PC-3 (cell line): ENCODE data around the gene CRISP1.

Source experiments
- EZH2 ChIP-seq: fragments of 300-600 bp; sonication (generic); IDR thresholded peaks from one replicate; pipeline ENCODE4 v1.6.1; 2017; ENCODE audit warnings: antibody characterized with exemption, mild to moderate bottlenecking, low read length; ENCODE audit not compliant: unreplicated experiment
- EZH2phosphoT487 ChIP-seq: fragments of 300-600 bp; sonication (generic); IDR thresholded peaks from 2 replicates; pipeline ENCODE4 v1.6.1; 2018; ENCODE audit warnings: mild to moderate bottlenecking, antibody characterized with exemption, low read length, borderline replicate concordance
- TF ChIP-seq, protein P1 (sequence below): fragments of 300-600 bp; sonication (generic); conservative IDR thresholded peaks from 2 replicates; pipeline ENCODE4 v1.5.1; 2017; ENCODE audit warnings: antibody characterized with exemption, low read depth, mild to moderate bottlenecking, low read length

- TF ChIP-seq EZH2 (no peak), EZH2phosphoT487 (no peak)
- TF ChIP-seq, protein P1, sequence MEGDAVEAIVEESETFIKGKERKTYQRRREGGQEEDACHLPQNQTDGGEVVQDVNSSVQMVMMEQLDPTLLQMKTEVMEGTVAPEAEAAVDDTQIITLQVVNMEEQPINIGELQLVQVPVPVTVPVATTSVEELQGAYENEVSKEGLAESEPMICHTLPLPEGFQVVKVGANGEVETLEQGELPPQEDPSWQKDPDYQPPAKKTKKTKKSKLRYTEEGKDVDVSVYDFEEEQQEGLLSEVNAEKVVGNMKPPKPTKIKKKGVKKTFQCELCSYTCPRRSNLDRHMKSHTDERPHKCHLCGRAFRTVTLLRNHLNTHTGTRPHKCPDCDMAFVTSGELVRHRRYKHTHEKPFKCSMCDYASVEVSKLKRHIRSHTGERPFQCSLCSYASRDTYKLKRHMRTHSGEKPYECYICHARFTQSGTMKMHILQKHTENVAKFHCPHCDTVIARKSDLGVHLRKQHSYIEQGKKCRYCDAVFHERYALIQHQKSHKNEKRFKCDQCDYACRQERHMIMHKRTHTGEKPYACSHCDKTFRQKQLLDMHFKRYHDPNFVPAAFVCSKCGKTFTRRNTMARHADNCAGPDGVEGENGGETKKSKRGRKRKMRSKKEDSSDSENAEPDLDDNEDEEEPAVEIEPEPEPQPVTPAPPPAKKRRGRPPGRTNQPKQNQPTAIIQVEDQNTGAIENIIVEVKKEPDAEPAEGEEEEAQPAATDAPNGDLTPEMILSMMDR = no peak
Measured at GRCh38 chr6:49799090-49799489, 67.2 kb downstream of the CRISP1 start.
